Measurements from ENCODE around the gene HECW1. TPM values are rescaled to one million over a fixed set of nuclear protein-coding genes. Genes with fewer than 3 reads are reported as not detected.
"Not testable (repeated sequence)": the region's sequence is repeated elsewhere in the genome, so short reads cannot be mapped to it uniquely, and the experiment has no call there.

Gene HECW1
- total and polyA plus RNA-seq, 4 donors, result 0.05 TPM; not detected in 3

DNA sequence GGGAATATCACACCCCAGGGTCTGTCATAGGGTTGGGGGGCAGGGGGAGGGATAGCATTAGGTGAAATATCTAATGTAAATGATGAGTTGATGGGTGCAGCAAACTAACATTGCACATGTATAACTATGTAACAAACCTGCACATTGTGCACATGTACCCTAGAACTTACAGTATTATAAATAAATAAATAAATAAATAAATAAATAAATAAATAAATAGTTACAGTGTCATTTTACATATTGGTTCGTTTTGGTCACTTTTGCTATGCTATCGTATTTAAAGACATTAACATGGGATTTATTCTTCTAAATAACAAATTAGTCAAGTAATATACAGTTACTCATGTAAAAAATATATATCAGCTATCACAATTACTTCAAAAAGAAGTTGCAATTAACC lies 228.7 kb downstream of the HECW1 start:
- H3K4me1 ChIP-seq (ENCODE audit: control insufficient read depth in 4 of 4, insufficient read depth in 4 of 4, low read length in 3 of 4), result no peaks in the 10 kb centered on the region
- no peak overlapping the region for H3K4me3 ChIP-seq (ENCODE audit: low read depth in 1 of 3, low read length in 3 of 3)
- no peaks in the 10 kb centered on the region for H3K27me3 ChIP-seq (ENCODE audit: control insufficient read depth in 4 of 4, insufficient read depth in 4 of 4, low read length in 3 of 4)
- no peak for TF ChIP-seq HNF4G (IDR thresholded peaks at IDR 0.05)
- no peak for TF ChIP-seq RAD21 (IDR thresholded peaks at IDR 0.05)
- TF ChIP-seq FOXA1 (IDR thresholded peaks at IDR 0.05), result no peak
- TF ChIP-seq TAF1 (conservative IDR thresholded peaks at IDR 0.05), result no peak
- TF ChIP-seq GABPA (IDR thresholded peaks at IDR 0.05 in 1 of 2, conservative IDR thresholded peaks at IDR 0.05 in 1 of 2), result no peak
- TF ChIP-seq JUND (IDR thresholded peaks at IDR 0.05), result no peak
- no peak for TF ChIP-seq NR2F2 (IDR thresholded peaks at IDR 0.05)
- no peak for TF ChIP-seq HNF4A (conservative IDR thresholded peaks at IDR 0.05)
- TF ChIP-seq YY1 (IDR thresholded peaks at IDR 0.05), result no peak
- no peak for TF ChIP-seq EGR1 (IDR thresholded peaks at IDR 0.05; ENCODE audit: low read depth in 2 of 2)
- TF ChIP-seq SP1 (IDR thresholded peaks at IDR 0.05), result no peak
- TF ChIP-seq, protein P1, sequence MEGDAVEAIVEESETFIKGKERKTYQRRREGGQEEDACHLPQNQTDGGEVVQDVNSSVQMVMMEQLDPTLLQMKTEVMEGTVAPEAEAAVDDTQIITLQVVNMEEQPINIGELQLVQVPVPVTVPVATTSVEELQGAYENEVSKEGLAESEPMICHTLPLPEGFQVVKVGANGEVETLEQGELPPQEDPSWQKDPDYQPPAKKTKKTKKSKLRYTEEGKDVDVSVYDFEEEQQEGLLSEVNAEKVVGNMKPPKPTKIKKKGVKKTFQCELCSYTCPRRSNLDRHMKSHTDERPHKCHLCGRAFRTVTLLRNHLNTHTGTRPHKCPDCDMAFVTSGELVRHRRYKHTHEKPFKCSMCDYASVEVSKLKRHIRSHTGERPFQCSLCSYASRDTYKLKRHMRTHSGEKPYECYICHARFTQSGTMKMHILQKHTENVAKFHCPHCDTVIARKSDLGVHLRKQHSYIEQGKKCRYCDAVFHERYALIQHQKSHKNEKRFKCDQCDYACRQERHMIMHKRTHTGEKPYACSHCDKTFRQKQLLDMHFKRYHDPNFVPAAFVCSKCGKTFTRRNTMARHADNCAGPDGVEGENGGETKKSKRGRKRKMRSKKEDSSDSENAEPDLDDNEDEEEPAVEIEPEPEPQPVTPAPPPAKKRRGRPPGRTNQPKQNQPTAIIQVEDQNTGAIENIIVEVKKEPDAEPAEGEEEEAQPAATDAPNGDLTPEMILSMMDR (IDR thresholded peaks at IDR 0.05; ENCODE audit: low read depth, low read length, missing input control), result no peak
- no peak overlapping the region for H3K27ac ChIP-seq (ENCODE audit: low read depth in 1 of 2, low read length in 2 of 2)
- no peak overlapping the region for H3K9ac ChIP-seq (ENCODE audit: low read depth in 1 of 2, low read length in 2 of 2)
- no peaks in the 10 kb centered on the region for H3K9me3 ChIP-seq (ENCODE audit: control insufficient read depth in 4 of 4, low read length in 3 of 4)
- DNase-seq (ENCODE audit: low spot score), result no peak
- 68% methylated on average over 2 of the region's 2 CpGs for WGBS
- no peaks in the 10 kb centered on the region for H3K36me3 ChIP-seq (ENCODE audit: control insufficient read depth in 4 of 4, insufficient read depth in 3 of 4, low read depth in 1 of 4, low read length in 3 of 4)

DNA sequence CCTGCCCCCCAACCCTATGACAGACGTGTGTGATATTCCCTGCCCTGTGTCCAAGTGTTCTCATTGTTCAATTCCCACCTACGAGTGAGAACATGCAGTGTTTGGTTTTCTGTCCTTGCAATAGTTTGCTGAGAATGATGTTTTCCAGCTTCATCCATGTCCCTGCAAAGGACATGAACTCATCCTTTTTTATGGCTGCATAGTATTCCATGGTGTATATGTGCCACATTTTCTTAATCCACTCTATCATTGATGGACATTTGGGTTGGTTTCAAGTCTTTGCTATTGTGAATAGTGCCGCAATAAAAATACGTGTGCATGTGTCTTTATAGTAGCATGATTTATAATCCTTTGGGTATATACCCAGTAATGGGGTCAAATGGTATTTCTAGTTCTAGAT lies 231.0 kb downstream of the HECW1 start:
- not testable (repeated sequence) for H3K36me3 ChIP-seq (ENCODE audit: control insufficient read depth in 4 of 4, insufficient read depth in 3 of 4, low read depth in 1 of 4, low read length in 3 of 4); DNase-seq (ENCODE audit: low spot score); H3K27me3 ChIP-seq (ENCODE audit: control insufficient read depth in 4 of 4, insufficient read depth in 4 of 4, low read length in 3 of 4); H3K4me1 ChIP-seq (ENCODE audit: control insufficient read depth in 4 of 4, insufficient read depth in 4 of 4, low read length in 3 of 4); H3K9me3 ChIP-seq (ENCODE audit: control insufficient read depth in 4 of 4, low read length in 3 of 4); H3K27ac ChIP-seq (ENCODE audit: low read depth in 1 of 2, low read length in 2 of 2); H3K9ac ChIP-seq (ENCODE audit: low read depth in 1 of 2, low read length in 2 of 2); H3K4me3 ChIP-seq (ENCODE audit: low read depth in 1 of 3, low read length in 3 of 3)
- 90% methylated on average over 4 of the region's 4 CpGs for WGBS

GRCh38 chr7:43345696-43346095 lies 233.2 kb downstream of the HECW1 start:
- H3K4me3 ChIP-seq (ENCODE audit: low read depth in 1 of 3, low read length in 3 of 3); H3K9ac ChIP-seq (ENCODE audit: low read depth in 1 of 2, low read length in 2 of 2); H3K27ac ChIP-seq (ENCODE audit: low read depth in 1 of 2, low read length in 2 of 2); H3K27me3 ChIP-seq (ENCODE audit: control insufficient read depth in 4 of 4, insufficient read depth in 4 of 4, low read length in 3 of 4); H3K9me3 ChIP-seq (ENCODE audit: control insufficient read depth in 4 of 4, low read length in 3 of 4); DNase-seq (ENCODE audit: low spot score); H3K4me1 ChIP-seq (ENCODE audit: control insufficient read depth in 4 of 4, insufficient read depth in 4 of 4, low read length in 3 of 4); H3K36me3 ChIP-seq (ENCODE audit: control insufficient read depth in 4 of 4, insufficient read depth in 3 of 4, low read depth in 1 of 4, low read length in 3 of 4): not testable (repeated sequence)
- WGBS, result 53% methylated on average over 1 of the region's 1 CpG

DNA sequence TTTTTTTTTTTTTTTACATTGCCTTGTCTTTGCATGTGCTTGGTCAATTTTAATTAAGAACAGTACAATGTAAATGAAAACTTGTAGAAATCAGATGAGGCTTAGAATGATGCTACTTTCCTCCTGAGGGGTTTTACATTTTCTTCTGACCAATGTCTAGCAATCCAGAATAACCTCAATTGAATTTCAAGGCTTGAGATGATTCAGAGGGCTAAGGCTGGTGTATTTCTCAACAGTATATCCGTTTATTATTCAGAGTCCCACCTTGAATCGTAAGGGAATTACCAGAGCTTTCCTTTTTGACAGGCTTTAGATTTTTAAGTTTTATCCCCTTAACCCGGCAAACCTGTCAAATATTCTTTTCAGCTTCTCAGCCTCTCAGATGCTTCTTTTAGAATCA lies 239.2 kb downstream of the HECW1 start:
- peaks cover 0 to 5% (median 2%) of the 10 kb centered on the region in 4 donors for H3K27me3 ChIP-seq (ENCODE audit: control insufficient read depth in 4 of 4, insufficient read depth in 4 of 4, low read length in 3 of 4)
- no peaks in the 10 kb centered on the region for H3K36me3 ChIP-seq (ENCODE audit: control insufficient read depth in 4 of 4, insufficient read depth in 3 of 4, low read depth in 1 of 4, low read length in 3 of 4)
- no peaks in the 10 kb centered on the region for H3K4me1 ChIP-seq (ENCODE audit: control insufficient read depth in 4 of 4, insufficient read depth in 4 of 4, low read length in 3 of 4)
- H3K9ac ChIP-seq (ENCODE audit: low read depth in 1 of 2, low read length in 2 of 2), result no peak overlapping the region
- TF ChIP-seq HNF4A (conservative IDR thresholded peaks at IDR 0.05), result no peak
- no peak for TF ChIP-seq RAD21 (IDR thresholded peaks at IDR 0.05)
- TF ChIP-seq, protein P1 (IDR thresholded peaks at IDR 0.05; ENCODE audit: low read depth, low read length, missing input control), result no peak
- no peak for TF ChIP-seq ZBTB33 (IDR thresholded peaks at IDR 0.05)
- TF ChIP-seq JUND (IDR thresholded peaks at IDR 0.05), result no peak
- TF ChIP-seq EGR1 (IDR thresholded peaks at IDR 0.05; ENCODE audit: low read depth in 2 of 2), result no peak
- no peak overlapping the region for H3K27ac ChIP-seq (ENCODE audit: low read depth in 1 of 2, low read length in 2 of 2)
- no peak for DNase-seq (ENCODE audit: low spot score)
- peaks cover 0 to 12% (median 2%) of the 10 kb centered on the region in 4 donors for H3K9me3 ChIP-seq (ENCODE audit: control insufficient read depth in 4 of 4, low read length in 3 of 4)
- H3K4me3 ChIP-seq (ENCODE audit: low read depth in 1 of 3, low read length in 3 of 3), result no peak overlapping the region
- 87% methylated on average over 3 of the region's 3 CpGs for WGBS
